ENCODE data around the gene CLECL1.

The CLECL1 gene

GRCh38 chr12:9732921-9733461, at the start of gene CLECL1:
TSS of gene CLECL1 (minus strand) at chr12:9733097.
- TF ChIP-seq, protein P1, sequence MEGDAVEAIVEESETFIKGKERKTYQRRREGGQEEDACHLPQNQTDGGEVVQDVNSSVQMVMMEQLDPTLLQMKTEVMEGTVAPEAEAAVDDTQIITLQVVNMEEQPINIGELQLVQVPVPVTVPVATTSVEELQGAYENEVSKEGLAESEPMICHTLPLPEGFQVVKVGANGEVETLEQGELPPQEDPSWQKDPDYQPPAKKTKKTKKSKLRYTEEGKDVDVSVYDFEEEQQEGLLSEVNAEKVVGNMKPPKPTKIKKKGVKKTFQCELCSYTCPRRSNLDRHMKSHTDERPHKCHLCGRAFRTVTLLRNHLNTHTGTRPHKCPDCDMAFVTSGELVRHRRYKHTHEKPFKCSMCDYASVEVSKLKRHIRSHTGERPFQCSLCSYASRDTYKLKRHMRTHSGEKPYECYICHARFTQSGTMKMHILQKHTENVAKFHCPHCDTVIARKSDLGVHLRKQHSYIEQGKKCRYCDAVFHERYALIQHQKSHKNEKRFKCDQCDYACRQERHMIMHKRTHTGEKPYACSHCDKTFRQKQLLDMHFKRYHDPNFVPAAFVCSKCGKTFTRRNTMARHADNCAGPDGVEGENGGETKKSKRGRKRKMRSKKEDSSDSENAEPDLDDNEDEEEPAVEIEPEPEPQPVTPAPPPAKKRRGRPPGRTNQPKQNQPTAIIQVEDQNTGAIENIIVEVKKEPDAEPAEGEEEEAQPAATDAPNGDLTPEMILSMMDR (IDR thresholded peaks at IDR 0.05; ENCODE audit: control insufficient read depth, extremely low read depth, insufficient read depth): no peak
- DNase-seq (ENCODE audit: low read depth): no peak
- no peak within 1 kb of the TSS for H3K4me3 ChIP-seq (ENCODE audit: low read depth, low read length)

DNA sequence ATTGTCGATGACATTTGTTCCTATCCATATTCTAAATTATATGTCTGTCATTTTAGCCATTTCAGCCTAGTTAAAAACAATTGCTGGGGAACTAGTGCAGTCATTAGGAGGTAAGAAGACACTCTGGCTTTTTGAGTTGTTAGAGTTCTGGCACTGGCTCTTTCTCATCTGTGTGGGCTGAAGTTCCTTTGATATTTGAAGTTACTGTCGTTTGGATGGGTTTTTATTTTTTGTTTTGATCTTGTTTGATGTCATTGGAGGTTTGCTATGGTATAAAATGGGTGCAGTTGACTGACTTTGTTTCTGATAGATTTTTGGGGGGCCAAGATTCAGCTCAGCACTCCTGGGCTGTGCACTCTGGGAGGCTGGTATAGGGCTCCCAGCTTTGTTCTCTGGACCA, 48.5 kb upstream of the CLECL1 start:
- TF ChIP-seq, protein P1 (IDR thresholded peaks at IDR 0.05; ENCODE audit: control insufficient read depth, extremely low read depth, insufficient read depth): no peak
- no peak overlapping the region for H3K4me3 ChIP-seq (ENCODE audit: low read depth, low read length)
- no peak for DNase-seq (ENCODE audit: low read depth)

GRCh38 chr12:9779209-9779608, 46.3 kb upstream of the CLECL1 start:
- TF ChIP-seq, protein P1 (IDR thresholded peaks at IDR 0.05; ENCODE audit: control insufficient read depth, extremely low read depth, insufficient read depth): no peak
- no peak overlapping the region for H3K4me3 ChIP-seq (ENCODE audit: low read depth, low read length)
- DNase-seq (ENCODE audit: low read depth): no peak

DNA sequence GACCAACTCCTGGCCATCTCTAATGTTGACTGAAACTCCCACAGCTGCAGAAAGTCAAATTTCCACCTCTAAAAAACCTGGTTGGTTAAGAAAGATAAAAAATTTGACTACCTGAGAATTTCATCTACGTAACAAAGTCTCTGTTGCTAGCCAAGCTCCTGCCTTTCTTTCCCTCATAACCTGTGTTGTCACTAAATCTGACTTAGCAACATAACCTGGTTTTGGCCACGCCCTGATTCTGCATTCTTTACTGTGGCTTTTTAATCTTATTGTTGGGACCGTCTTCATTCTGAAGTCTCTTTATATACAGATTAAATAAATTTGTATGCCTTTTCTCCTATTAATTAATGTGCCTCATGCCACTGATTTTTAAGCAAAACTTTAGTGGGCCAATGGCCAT, 43.9 kb upstream of the CLECL1 start:
- TF ChIP-seq, protein P1 (IDR thresholded peaks at IDR 0.05; ENCODE audit: control insufficient read depth, extremely low read depth, insufficient read depth): no peak
- H3K4me3 ChIP-seq (ENCODE audit: low read depth, low read length): no peak overlapping the region
- no peak for DNase-seq (ENCODE audit: low read depth)

GRCh38 chr12:9773216-9773877, 40.5 kb upstream of the CLECL1 start:
- no peak overlapping the region for H3K4me3 ChIP-seq (ENCODE audit: low read depth, low read length)
- TF ChIP-seq, protein P1 (IDR thresholded peaks at IDR 0.05; ENCODE audit: control insufficient read depth, extremely low read depth, insufficient read depth): no peak
- no peak for DNase-seq (ENCODE audit: low read depth)

GRCh38 chr12:9763025-9763424, 30.1 kb upstream of the CLECL1 start:
- TF ChIP-seq, protein P1 (IDR thresholded peaks at IDR 0.05; ENCODE audit: control insufficient read depth, extremely low read depth, insufficient read depth): no peak
- no peak for DNase-seq (ENCODE audit: low read depth)
- H3K4me3 ChIP-seq (ENCODE audit: low read depth, low read length): no peak overlapping the region

GRCh38 chr12:9762369-9762768, 29.5 kb upstream of the CLECL1 start:
- no peak overlapping the region for H3K4me3 ChIP-seq (ENCODE audit: low read depth, low read length)
- no peak for DNase-seq (ENCODE audit: low read depth)
- TF ChIP-seq, protein P1 (IDR thresholded peaks at IDR 0.05; ENCODE audit: control insufficient read depth, extremely low read depth, insufficient read depth): no peak

Data from LNCaP clone FGC (cell line).